Left renal pelvis (tissue), 4 donors: ENCODE data around the gene CYP27B1. TPM values are rescaled to one million over a fixed set of nuclear protein-coding genes. Genes with fewer than 3 reads are reported as not detected.

Experiments used
- DNase-seq, 4 donors: peaks; one replicate each; pipeline ENCODE4 v3.0.0-alpha.2; 2013; ENCODE audit warnings: low read depth in 4 of 4, low spot score in 3 of 4
- polyA plus RNA-seq, 4 donors: library from polyadenylated mRNA; unstranded; fragments of 120-200 nt; gene quantifications; one replicate each; pipeline ENCODE4 v1.2.1, GENCODE V29; 2013; ENCODE audit not compliant: insufficient read length in 4 of 4

CYP27B1 gene
- polyA plus RNA-seq, 4 donors = 0.72 to 2.2 (median 0.96) TPM

GRCh38 chr12:57767876-57768275, 998 bp upstream of the CYP27B1 start:
- no peak for DNase-seq

GRCh38 chr12:57767305-57767698, 424 bp upstream of the CYP27B1 start:
- DNase-seq = no peak

- DNase-seq = no peak
Observed at GRCh38 chr12:57765698-57766463, 997 bp downstream of the CYP27B1 start.

GRCh38 chr12:57765003-57765697, 1.7 kb downstream of the CYP27B1 start:
- no peak for DNase-seq

- no peak for DNase-seq
Observed at GRCh38 chr12:57764662-57765002, 2.2 kb downstream of the CYP27B1 start.

- no peak for DNase-seq
Observed at GRCh38 chr12:57763881-57764661, 2.8 kb downstream of the CYP27B1 start.

GRCh38 chr12:57762463-57762862, 4.4 kb downstream of the CYP27B1 start:
- DNase-seq = no peak

- no peak for DNase-seq
Observed at GRCh38 chr12:57761391-57761998, 5.4 kb downstream of the CYP27B1 start.

GRCh38 chr12:57760347-57760982, 6.4 kb downstream of the CYP27B1 start:
- no peak for DNase-seq

- no peak for DNase-seq
Observed at GRCh38 chr12:57759360-57759980, 7.4 kb downstream of the CYP27B1 start.

GRCh38 chr12:57758552-57759359, 8.1 kb downstream of the CYP27B1 start:
- no peak for DNase-seq

GRCh38 chr12:57757771-57758170, 9.1 kb downstream of the CYP27B1 start:
- DNase-seq = no peak

GRCh38 chr12:57756406-57757341, 10.2 kb downstream of the CYP27B1 start:
- DNase-seq = no peak

- DNase-seq = no peak
Observed at GRCh38 chr12:57755454-57756372, 11.2 kb downstream of the CYP27B1 start.

GRCh38 chr12:57755194-57755453, 11.8 kb downstream of the CYP27B1 start:
- DNase-seq = no peak

- no peak for DNase-seq
Observed at GRCh38 chr12:57754411-57755193, 12.3 kb downstream of the CYP27B1 start, which contains the start of gene MARCHF9. MARCHF9 (plus strand) TSS chr12:57755103; CDS start chr12:57755529, 426 bp downstream.
